ENCODE results near the gene LONP1.
A peak's percentile ranks its signal among the peaks of the same experiment; 100 is the strongest.

LONP1 gene

GRCh38 chr19:5698635-5699422 lies 21.1 kb downstream of the LONP1 start:
- Histone ChIP-seq H4K91ac (ENCODE audit: low read length) (no peak overlapping the region), H3K23ac (ENCODE audit: low read length in 2 of 2) (no peak overlapping the region), H2AK5ac (ENCODE audit: low read length, severe bottlenecking) (no peak overlapping the region), H2AFZ (ENCODE audit: low read depth, low read length) (no peak overlapping the region), H3K9ac (ENCODE audit: low read length) (no peak overlapping the region), H3K4me2 (ENCODE audit: low read length, poor library complexity, severe bottlenecking) (no peak overlapping the region), H3K27ac (ENCODE audit: low read length, poor library complexity, severe bottlenecking) (no peak overlapping the region), H3K79me1 (replicated peaks; ENCODE audit: low read length, poor library complexity, severe bottlenecking) (peaks cover 7% of the 10 kb centered on the region), H2BK15ac (ENCODE audit: low read depth, poor library complexity, severe bottlenecking) (no peak overlapping the region), H4K8ac (ENCODE audit: low read length) (no peak overlapping the region), H3K14ac (ENCODE audit: low read length in 2 of 2) (no peak overlapping the region), H3K9me3 (ENCODE audit: control insufficient read depth, low read length) (no peaks in the 10 kb centered on the region), H3K36me3 (ENCODE audit: control insufficient read depth in 1 of 2, insufficient read depth in 2 of 2, low read depth in 1 of 2, low read length in 2 of 2) (peaks cover 64 to 83% of the 10 kb centered on the region in 2 experiments), H3K4me3 (ENCODE audit: insufficient read depth in 1 of 2, low read depth in 1 of 2, low read length in 2 of 2) (no peak overlapping the region), H3K4me1 (ENCODE audit: control insufficient read depth, insufficient read depth, low read depth, low read length) (peaks cover 8% of the 10 kb centered on the region), H3K18ac (ENCODE audit: low read depth in 1 of 2, low read length in 2 of 2) (no peak overlapping the region), H3K27me3 (ENCODE audit: control insufficient read depth in 1 of 2, insufficient read depth in 1 of 2, low read length in 2 of 2) (no peaks in the 10 kb centered on the region), H3K4ac (ENCODE audit: low read depth in 1 of 2, low read length in 2 of 2) (no peak overlapping the region), H2BK120ac (ENCODE audit: low read depth, low read length) (no peak overlapping the region), H2BK5ac (ENCODE audit: low read depth, low read length, poor library complexity, severe bottlenecking) (no peak overlapping the region), H2BK12ac (ENCODE audit: low read length in 2 of 2) (no peak overlapping the region)
- no peak for DNase-seq
- 96% methylated on average over 37 of the region's 38 CpGs for WGBS

- no peak overlapping the region for H3K4me2 ChIP-seq (ENCODE audit: low read length, poor library complexity, severe bottlenecking)
- H2BK5ac ChIP-seq (ENCODE audit: low read depth, low read length, poor library complexity, severe bottlenecking) = no peak overlapping the region
- H3K27ac ChIP-seq (ENCODE audit: low read length, poor library complexity, severe bottlenecking) = no peak overlapping the region
- no peak overlapping the region for H3K4ac ChIP-seq (ENCODE audit: low read depth in 1 of 2, low read length in 2 of 2)
- no peak for DNase-seq
- H3K27me3 ChIP-seq (ENCODE audit: control insufficient read depth in 1 of 2, insufficient read depth in 1 of 2, low read length in 2 of 2) = no peaks in the 10 kb centered on the region
- H3K79me1 ChIP-seq (replicated peaks; ENCODE audit: low read length, poor library complexity, severe bottlenecking) = peaks cover 7% of the 10 kb centered on the region
- H2AK5ac ChIP-seq (ENCODE audit: low read length, severe bottlenecking) = no peak overlapping the region
- no peak overlapping the region for H3K14ac ChIP-seq (ENCODE audit: low read length in 2 of 2)
- no peak overlapping the region for H4K91ac ChIP-seq (ENCODE audit: low read length)
- H2BK120ac ChIP-seq (ENCODE audit: low read depth, low read length) = no peak overlapping the region
- H2AFZ ChIP-seq (ENCODE audit: low read depth, low read length) = no peak overlapping the region
- no peak overlapping the region for H4K8ac ChIP-seq (ENCODE audit: low read length)
- WGBS = 92% methylated on average over 30 of the region's 30 CpGs
- H2BK15ac ChIP-seq (ENCODE audit: low read depth, poor library complexity, severe bottlenecking) = no peak overlapping the region
- H2BK12ac ChIP-seq (ENCODE audit: low read length in 2 of 2) = no peak overlapping the region
- H3K23ac ChIP-seq (ENCODE audit: low read length in 2 of 2) = no peak overlapping the region
- no peak overlapping the region for H3K18ac ChIP-seq (ENCODE audit: low read depth in 1 of 2, low read length in 2 of 2)
- no peak overlapping the region for H3K4me3 ChIP-seq (ENCODE audit: insufficient read depth in 1 of 2, low read depth in 1 of 2, low read length in 2 of 2)
- H3K36me3 ChIP-seq (ENCODE audit: control insufficient read depth in 1 of 2, insufficient read depth in 2 of 2, low read depth in 1 of 2, low read length in 2 of 2) = peaks cover 64 to 83% of the 10 kb centered on the region in 2 experiments
- no peak overlapping the region for H3K9ac ChIP-seq (ENCODE audit: low read length)
- H3K4me1 ChIP-seq (ENCODE audit: control insufficient read depth, insufficient read depth, low read depth, low read length) = peaks cover 11% of the 10 kb centered on the region
- H3K9me3 ChIP-seq (ENCODE audit: control insufficient read depth, low read length) = no peaks in the 10 kb centered on the region
Measured at GRCh38 chr19:5697890-5698634, 21.9 kb downstream of the LONP1 start.

GRCh38 chr19:5697022-5697889 lies 22.7 kb downstream of the LONP1 start:
- Histone ChIP-seq H2BK5ac (ENCODE audit: low read depth, low read length, poor library complexity, severe bottlenecking) (no peak overlapping the region), H3K27ac (ENCODE audit: low read length, poor library complexity, severe bottlenecking) (no peak overlapping the region)
- WGBS = 86% methylated on average over 22 of the region's 25 CpGs

More at GRCh38 chr19:5697022-5697889, 22.7 kb downstream of the LONP1 start:
- no peak overlapping the region for H3K4me2 ChIP-seq (ENCODE audit: low read length, poor library complexity, severe bottlenecking)
- H2BK12ac ChIP-seq (ENCODE audit: low read length in 2 of 2) = peak overlapping the region in 1 of 2 experiments; percentile 15
- H2BK120ac ChIP-seq (ENCODE audit: low read depth, low read length) = no peak overlapping the region
- H2AFZ ChIP-seq (ENCODE audit: low read depth, low read length) = no peak overlapping the region
- no peak overlapping the region for H3K9ac ChIP-seq (ENCODE audit: low read length)
- no peak overlapping the region for H3K4me3 ChIP-seq (ENCODE audit: insufficient read depth in 1 of 2, low read depth in 1 of 2, low read length in 2 of 2)
- peaks cover 7% of the 10 kb centered on the region for H3K79me1 ChIP-seq (replicated peaks; ENCODE audit: low read length, poor library complexity, severe bottlenecking)
- H3K18ac ChIP-seq (ENCODE audit: low read depth in 1 of 2, low read length in 2 of 2) = no peak overlapping the region
- no peak for DNase-seq
- H3K4ac ChIP-seq (ENCODE audit: low read depth in 1 of 2, low read length in 2 of 2) = no peak overlapping the region
- no peak overlapping the region for H2BK15ac ChIP-seq (ENCODE audit: low read depth, poor library complexity, severe bottlenecking)
- no peak overlapping the region for H4K8ac ChIP-seq (ENCODE audit: low read length)
- no peak overlapping the region for H3K23ac ChIP-seq (ENCODE audit: low read length in 2 of 2)
- H3K27me3 ChIP-seq (ENCODE audit: control insufficient read depth in 1 of 2, insufficient read depth in 1 of 2, low read length in 2 of 2) = no peaks in the 10 kb centered on the region
- no peak overlapping the region for H4K91ac ChIP-seq (ENCODE audit: low read length)
- H3K4me1 ChIP-seq (ENCODE audit: control insufficient read depth, insufficient read depth, low read depth, low read length) = peaks cover 19% of the 10 kb centered on the region
- H2AK5ac ChIP-seq (ENCODE audit: low read length, severe bottlenecking) = peak overlapping the region; percentile 10
- H3K36me3 ChIP-seq (ENCODE audit: control insufficient read depth in 1 of 2, insufficient read depth in 2 of 2, low read depth in 1 of 2, low read length in 2 of 2) = peaks cover 72 to 90% of the 10 kb centered on the region in 2 experiments
- no peak overlapping the region for H3K14ac ChIP-seq (ENCODE audit: low read length in 2 of 2)
- no peaks in the 10 kb centered on the region for H3K9me3 ChIP-seq (ENCODE audit: control insufficient read depth, low read length)
